RPMI7951 (cell line): ENCODE results near the gene LUZP4. TPM values are rescaled to one million over a fixed set of nuclear protein-coding genes. Genes with fewer than 3 reads are reported as not detected.
"Not testable (repeated sequence)": the region's sequence is repeated elsewhere in the genome, so short reads cannot be mapped to it uniquely, and the experiment has no call there.

Experiments
- DNase-seq: peaks from one replicate; pipeline ENCODE4 v3.0.0-alpha.2; 2012; ENCODE audit warnings: low read depth
- total RNA-seq: library from RNA; depleted of rRNA; stranded (reverse); fragments of >200 nt; shearing (Covaris generic); gene quantifications from 2 replicates; pipeline ENCODE4 v1.2.3, GENCODE V29; 2014; rRNA removed

LUZP4 gene
- total RNA-seq: 0.10 TPM in 1 of 2 replicates, not detected in the other

- DNase-seq: no peak
Observed at GRCh38 chrX:115289465-115289864, at the start of gene LUZP4. TSS of gene LUZP4 (plus strand) at chrX:115289715. CDS start at chrX:115289760, 45 bp downstream.

- no peak for DNase-seq
Observed at GRCh38 chrX:115251458-115252233, 37.9 kb upstream of the LUZP4 start.

- no peak for DNase-seq
Observed at GRCh38 chrX:115255003-115255402, 34.5 kb upstream of the LUZP4 start.

- no peak for DNase-seq
Observed at GRCh38 chrX:115257711-115258110, 31.8 kb upstream of the LUZP4 start.

GRCh38 chrX:115259238-115259875 lies 30.2 kb upstream of the LUZP4 start:
- no peak for DNase-seq

- no peak for DNase-seq
Observed at GRCh38 chrX:115260330-115260729, 29.2 kb upstream of the LUZP4 start.

GRCh38 chrX:115261148-115261547 lies 28.4 kb upstream of the LUZP4 start:
- no peak for DNase-seq

GRCh38 chrX:115264009-115264408 lies 25.5 kb upstream of the LUZP4 start:
- no peak for DNase-seq

GRCh38 chrX:115266300-115266699 lies 23.2 kb upstream of the LUZP4 start:
- DNase-seq: no peak

- DNase-seq: no peak
Observed at GRCh38 chrX:115268421-115268820, 21.1 kb upstream of the LUZP4 start.

GRCh38 chrX:115269051-115269683 lies 20.3 kb upstream of the LUZP4 start:
- DNase-seq: no peak

- DNase-seq: no peak
Observed at GRCh38 chrX:115284877-115285276, 4.6 kb upstream of the LUZP4 start.

GRCh38 chrX:115297189-115297588 lies 7.7 kb downstream of the LUZP4 start:
- DNase-seq: no peak

GRCh38 chrX:115311139-115311538 lies 21.6 kb downstream of the LUZP4 start:
- no peak for DNase-seq

GRCh38 chrX:115311601-115312001 lies 22.1 kb downstream of the LUZP4 start:
- DNase-seq: no peak

GRCh38 chrX:115318139-115318538 lies 28.6 kb downstream of the LUZP4 start:
- DNase-seq: no peak

GRCh38 chrX:115322375-115322774 lies 32.9 kb downstream of the LUZP4 start:
- DNase-seq: no peak

- no peak for DNase-seq
Observed at GRCh38 chrX:115324194-115324593, 34.7 kb downstream of the LUZP4 start.

- DNase-seq: not testable (repeated sequence)
Observed at GRCh38 chrX:115329282-115329681, 39.8 kb downstream of the LUZP4 start.

GRCh38 chrX:115330498-115331168 lies 41.1 kb downstream of the LUZP4 start:
- DNase-seq: peak; percentile 59

GRCh38 chrX:115332832-115333231 lies 43.3 kb downstream of the LUZP4 start:
- no peak for DNase-seq

- no peak for DNase-seq
Observed at GRCh38 chrX:115333446-115333845, 43.9 kb downstream of the LUZP4 start.
